Measurements from ENCODE around the gene KLK7. TPM values are rescaled to one million over a fixed set of nuclear protein-coding genes. Genes with fewer than 3 reads are reported as not detected.

KLK7 gene
- total and polyA plus RNA-seq, 10 of the 15 experiments (the other 5 are each of a cell fraction or from before 2014, with no cell fraction given), result not detected

DNA sequence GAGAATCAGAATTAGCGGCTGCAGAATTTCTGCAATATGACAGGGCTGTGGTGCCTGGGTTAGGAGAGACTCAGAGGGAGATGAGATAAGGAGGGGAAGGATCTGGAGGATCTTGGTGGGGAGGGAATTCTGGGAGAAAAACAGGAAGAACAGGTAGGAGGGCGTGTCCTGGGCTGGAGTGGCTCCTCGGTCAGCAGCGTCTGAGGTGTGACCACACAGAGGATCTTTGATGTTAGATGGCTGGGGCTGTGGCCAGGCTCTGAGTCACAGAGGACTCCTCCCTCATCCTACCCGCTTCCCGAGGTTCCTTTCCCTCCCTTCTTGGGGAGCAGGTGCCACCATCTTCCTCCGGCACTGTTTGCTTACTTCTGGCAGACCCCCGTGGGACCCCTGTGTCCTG is 8.0 kb downstream of the KLK7 start (continued):
- TF ChIP-seq, protein P1, sequence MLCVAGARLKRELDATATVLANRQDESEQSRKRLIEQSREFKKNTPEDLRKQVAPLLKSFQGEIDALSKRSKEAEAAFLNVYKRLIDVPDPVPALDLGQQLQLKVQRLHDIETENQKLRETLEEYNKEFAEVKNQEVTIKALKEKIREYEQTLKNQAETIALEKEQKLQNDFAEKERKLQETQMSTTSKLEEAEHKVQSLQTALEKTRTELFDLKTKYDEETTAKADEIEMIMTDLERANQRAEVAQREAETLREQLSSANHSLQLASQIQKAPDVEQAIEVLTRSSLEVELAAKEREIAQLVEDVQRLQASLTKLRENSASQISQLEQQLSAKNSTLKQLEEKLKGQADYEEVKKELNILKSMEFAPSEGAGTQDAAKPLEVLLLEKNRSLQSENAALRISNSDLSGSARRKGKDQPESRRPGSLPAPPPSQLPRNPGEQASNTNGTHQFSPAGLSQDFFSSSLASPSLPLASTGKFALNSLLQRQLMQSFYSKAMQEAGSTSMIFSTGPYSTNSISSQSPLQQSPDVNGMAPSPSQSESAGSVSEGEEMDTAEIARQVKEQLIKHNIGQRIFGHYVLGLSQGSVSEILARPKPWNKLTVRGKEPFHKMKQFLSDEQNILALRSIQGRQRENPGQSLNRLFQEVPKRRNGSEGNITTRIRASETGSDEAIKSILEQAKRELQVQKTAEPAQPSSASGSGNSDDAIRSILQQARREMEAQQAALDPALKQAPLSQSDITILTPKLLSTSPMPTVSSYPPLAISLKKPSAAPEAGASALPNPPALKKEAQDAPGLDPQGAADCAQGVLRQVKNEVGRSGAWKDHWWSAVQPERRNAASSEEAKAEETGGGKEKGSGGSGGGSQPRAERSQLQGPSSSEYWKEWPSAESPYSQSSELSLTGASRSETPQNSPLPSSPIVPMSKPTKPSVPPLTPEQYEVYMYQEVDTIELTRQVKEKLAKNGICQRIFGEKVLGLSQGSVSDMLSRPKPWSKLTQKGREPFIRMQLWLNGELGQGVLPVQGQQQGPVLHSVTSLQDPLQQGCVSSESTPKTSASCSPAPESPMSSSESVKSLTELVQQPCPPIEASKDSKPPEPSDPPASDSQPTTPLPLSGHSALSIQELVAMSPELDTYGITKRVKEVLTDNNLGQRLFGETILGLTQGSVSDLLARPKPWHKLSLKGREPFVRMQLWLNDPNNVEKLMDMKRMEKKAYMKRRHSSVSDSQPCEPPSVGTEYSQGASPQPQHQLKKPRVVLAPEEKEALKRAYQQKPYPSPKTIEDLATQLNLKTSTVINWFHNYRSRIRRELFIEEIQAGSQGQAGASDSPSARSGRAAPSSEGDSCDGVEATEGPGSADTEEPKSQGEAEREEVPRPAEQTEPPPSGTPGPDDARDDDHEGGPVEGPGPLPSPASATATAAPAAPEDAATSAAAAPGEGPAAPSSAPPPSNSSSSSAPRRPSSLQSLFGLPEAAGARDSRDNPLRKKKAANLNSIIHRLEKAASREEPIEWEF (IDR thresholded peaks at IDR 0.05; ENCODE audit: insufficient replicate concordance, low read depth, low read length), result no peak
- no peak for TF ChIP-seq CREM (IDR thresholded peaks at IDR 0.05; ENCODE audit: low read depth)
- TF ChIP-seq, protein P2, sequence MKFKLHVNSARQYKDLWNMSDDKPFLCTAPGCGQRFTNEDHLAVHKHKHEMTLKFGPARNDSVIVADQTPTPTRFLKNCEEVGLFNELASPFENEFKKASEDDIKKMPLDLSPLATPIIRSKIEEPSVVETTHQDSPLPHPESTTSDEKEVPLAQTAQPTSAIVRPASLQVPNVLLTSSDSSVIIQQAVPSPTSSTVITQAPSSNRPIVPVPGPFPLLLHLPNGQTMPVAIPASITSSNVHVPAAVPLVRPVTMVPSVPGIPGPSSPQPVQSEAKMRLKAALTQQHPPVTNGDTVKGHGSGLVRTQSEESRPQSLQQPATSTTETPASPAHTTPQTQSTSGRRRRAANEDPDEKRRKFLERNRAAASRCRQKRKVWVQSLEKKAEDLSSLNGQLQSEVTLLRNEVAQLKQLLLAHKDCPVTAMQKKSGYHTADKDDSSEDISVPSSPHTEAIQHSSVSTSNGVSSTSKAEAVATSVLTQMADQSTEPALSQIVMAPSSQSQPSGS (IDR thresholded peaks at IDR 0.05; ENCODE audit: low read length), result no peak
- TF ChIP-seq ZNF24 (IDR thresholded peaks at IDR 0.05), result no peak
- TF ChIP-seq, protein P3, sequence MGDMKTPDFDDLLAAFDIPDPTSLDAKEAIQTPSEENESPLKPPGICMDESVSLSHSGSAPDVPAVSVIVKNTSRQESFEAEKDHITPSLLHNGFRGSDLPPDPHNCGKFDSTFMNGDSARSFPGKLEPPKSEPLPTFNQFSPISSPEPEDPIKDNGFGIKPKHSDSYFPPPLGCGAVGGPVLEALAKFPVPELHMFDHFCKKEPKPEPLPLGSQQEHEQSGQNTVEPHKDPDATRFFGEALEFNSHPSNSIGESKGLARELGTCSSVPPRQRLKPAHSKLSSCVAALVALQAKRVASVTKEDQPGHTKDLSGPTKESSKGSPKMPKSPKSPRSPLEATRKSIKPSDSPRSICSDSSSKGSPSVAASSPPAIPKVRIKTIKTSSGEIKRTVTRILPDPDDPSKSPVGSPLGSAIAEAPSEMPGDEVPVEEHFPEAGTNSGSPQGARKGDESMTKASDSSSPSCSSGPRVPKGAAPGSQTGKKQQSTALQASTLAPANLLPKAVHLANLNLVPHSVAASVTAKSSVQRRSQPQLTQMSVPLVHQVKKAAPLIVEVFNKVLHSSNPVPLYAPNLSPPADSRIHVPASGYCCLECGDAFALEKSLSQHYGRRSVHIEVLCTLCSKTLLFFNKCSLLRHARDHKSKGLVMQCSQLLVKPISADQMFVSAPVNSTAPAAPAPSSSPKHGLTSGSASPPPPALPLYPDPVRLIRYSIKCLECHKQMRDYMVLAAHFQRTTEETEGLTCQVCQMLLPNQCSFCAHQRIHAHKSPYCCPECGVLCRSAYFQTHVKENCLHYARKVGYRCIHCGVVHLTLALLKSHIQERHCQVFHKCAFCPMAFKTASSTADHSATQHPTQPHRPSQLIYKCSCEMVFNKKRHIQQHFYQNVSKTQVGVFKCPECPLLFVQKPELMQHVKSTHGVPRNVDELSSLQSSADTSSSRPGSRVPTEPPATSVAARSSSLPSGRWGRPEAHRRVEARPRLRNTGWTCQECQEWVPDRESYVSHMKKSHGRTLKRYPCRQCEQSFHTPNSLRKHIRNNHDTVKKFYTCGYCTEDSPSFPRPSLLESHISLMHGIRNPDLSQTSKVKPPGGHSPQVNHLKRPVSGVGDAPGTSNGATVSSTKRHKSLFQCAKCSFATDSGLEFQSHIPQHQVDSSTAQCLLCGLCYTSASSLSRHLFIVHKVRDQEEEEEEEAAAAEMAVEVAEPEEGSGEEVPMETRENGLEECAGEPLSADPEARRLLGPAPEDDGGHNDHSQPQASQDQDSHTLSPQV (IDR thresholded peaks at IDR 0.05), result no peak
- no peak for TF ChIP-seq CBX3 (IDR thresholded peaks at IDR 0.05; ENCODE audit: borderline replicate concordance, low read depth)
- TF ChIP-seq, protein P4, sequence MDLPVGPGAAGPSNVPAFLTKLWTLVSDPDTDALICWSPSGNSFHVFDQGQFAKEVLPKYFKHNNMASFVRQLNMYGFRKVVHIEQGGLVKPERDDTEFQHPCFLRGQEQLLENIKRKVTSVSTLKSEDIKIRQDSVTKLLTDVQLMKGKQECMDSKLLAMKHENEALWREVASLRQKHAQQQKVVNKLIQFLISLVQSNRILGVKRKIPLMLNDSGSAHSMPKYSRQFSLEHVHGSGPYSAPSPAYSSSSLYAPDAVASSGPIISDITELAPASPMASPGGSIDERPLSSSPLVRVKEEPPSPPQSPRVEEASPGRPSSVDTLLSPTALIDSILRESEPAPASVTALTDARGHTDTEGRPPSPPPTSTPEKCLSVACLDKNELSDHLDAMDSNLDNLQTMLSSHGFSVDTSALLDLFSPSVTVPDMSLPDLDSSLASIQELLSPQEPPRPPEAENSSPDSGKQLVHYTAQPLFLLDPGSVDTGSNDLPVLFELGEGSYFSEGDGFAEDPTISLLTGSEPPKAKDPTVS (IDR thresholded peaks at IDR 0.05; ENCODE audit: low read depth, low read length), result no peak
- TF ChIP-seq ETV6 (conservative IDR thresholded peaks at IDR 0.05 in 1 of 2, IDR thresholded peaks at IDR 0.05 in 1 of 2; ENCODE audit: borderline replicate concordance in 1 of 2, low read depth in 1 of 2), result no peak
- TF ChIP-seq SPI1 (IDR thresholded peaks at IDR 0.05; ENCODE audit: borderline replicate concordance, insufficient read depth, low read depth, low read length), result no peak
- no peak for TF ChIP-seq BACH1 (IDR thresholded peaks at IDR 0.05; ENCODE audit: borderline replicate concordance)
